HTR-8/SVneo (cell line): ENCODE measurements around the gene PIF1.
"Not testable (repeated sequence)": the region's sequence is repeated elsewhere in the genome, so short reads cannot be mapped to it uniquely, and the experiment has no call there.

Source experiments
- DNase-seq: peaks from one replicate; pipeline ENCODE4 v3.0.0; 2011; ENCODE audit warnings: low spot score, mixed read lengths; ENCODE audit not compliant: insufficient read length
- FAIRE-seq: peaks from 2 replicates; lab custom pipeline; 2011; peaks lifted over from hg19 to GRCh38; lab: Jason Lieb, UNC

The PIF1 gene

GRCh38 chr15:64813075-64813474 is 12.4 kb downstream of the PIF1 start:
- FAIRE-seq: no peak

DNA sequence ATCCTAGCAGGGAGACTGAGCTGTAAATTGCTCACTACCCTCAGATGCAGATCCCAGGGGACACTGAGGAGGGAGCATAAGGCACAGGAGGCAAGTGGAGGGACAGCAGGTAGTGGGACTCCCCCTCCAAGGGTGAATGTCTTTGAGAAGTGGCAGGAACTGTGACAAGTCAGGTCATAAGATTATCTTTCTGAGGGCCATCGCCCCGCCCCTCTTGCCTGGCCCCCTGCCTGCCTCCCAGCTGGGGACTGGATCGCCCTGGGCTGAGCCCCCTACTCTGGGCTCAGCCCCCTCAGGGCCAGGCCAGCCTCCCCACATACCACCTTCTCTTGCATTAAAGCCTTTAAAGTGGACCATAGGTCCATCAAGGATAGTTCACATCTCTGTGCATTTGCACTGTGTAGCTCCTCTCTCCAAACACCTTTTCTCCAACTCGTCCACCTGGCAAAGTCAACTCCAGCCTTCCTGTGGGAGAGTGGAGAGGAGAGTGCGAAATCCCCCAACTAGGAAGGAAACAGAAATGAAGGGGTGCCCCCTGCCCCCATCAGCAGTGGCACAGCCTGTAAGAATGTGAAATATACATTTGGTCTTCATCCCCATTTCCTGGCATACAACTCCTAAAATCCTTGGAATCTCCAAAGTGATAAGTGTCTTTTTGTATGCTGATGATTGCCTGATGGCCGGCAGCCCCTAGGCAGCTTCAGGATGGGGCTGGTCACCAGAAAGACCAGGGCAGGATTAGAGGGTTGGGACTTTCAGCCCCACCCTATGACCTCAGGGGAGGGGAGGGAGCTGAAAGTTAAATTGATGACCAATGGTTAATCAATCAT is 14.7 kb downstream of the PIF1 start:
- no peak for FAIRE-seq

More at GRCh38 chr15:64813075-64813474, 12.4 kb downstream of the PIF1 start:
- DNase-seq: peak; percentile 19

GRCh38 chr15:64809649-64810496 is 15.6 kb downstream of the PIF1 start:
- peak; percentile 42 for FAIRE-seq
- peak; percentile 88 for DNase-seq

More for the DNA sequence above, 14.7 kb downstream of the PIF1 start:
- no peak for DNase-seq

- DNase-seq (no peak), FAIRE-seq (no peak)
These were observed 16.5 kb downstream of the PIF1 start for GRCh38 chr15:64808785-64809453.

- no peak for FAIRE-seq
- no peak for DNase-seq
These were observed 17.7 kb downstream of the PIF1 start for GRCh38 chr15:64807751-64808222.

DNA sequence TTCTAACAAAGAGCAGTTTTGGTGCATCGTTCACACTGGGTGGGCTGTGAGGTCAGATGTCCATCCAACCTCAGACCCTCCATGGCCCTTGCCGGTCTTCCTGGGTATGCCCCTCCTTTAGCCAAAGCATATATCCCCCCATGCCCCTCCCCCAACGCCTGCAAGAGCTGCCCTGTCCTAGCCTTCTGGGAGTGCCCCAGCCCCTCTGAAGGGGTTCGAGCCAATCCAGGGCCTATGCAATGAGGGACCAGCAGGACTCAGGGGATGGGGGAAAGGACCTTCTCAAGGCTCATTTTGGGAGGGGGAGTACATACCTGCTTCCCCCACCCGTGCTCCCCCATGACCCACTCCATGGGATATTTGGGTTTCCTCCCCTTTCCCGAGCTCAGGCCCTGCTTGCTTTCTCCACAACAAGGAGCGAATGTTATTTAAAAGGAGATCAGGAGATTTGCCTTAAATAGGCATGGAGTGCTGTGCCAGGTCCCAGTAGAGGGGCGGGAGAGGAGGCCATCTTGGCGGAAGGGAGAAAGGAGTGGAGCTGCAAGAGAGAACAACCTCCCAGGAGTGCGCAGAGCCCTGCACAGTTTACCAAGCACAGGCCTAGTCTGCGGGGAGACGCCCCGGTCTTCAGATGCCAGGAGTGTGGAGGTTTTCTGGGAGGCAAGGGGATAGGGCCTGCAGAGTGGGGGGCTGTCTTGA is 18.2 kb downstream of the PIF1 start:
- DNase-seq (no peak), FAIRE-seq (no peak)

GRCh38 chr15:64806509-64806908 is 18.9 kb downstream of the PIF1 start:
- FAIRE-seq (no peak), DNase-seq (no peak)

GRCh38 chr15:64804619-64805018 is 20.8 kb downstream of the PIF1 start:
- no peak for FAIRE-seq

DNA sequence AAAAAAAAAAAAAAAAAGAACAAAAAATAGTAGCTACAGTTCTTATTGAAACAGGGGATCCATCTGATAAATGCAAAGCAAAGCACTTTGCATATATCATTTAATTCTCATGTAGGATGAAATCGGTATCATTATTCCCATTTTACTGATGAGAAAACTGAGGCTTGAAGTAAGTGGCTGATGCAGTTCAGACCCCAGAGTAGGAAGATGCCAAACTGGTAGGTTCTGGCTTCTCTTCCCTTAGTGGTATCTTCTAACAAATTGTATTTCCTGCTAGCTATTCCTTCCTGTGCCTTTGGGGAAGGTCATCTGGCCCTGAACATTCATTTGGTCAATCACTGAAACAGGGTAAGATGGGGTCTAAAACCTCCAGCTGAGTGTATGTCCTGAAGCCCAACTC is 21.9 kb downstream of the PIF1 start:
- no peak for DNase-seq
- peak; percentile 13 for FAIRE-seq

More at GRCh38 chr15:64804619-64805018, 20.8 kb downstream of the PIF1 start:
- no peak for DNase-seq

GRCh38 chr15:64800476-64800875 is 25.0 kb downstream of the PIF1 start:
- FAIRE-seq (no peak), DNase-seq (no peak)

- DNase-seq, FAIRE-seq: not testable (repeated sequence)
These were observed 26.5 kb downstream of the PIF1 start for GRCh38 chr15:64798905-64799304.

GRCh38 chr15:64795921-64796320 is 29.5 kb downstream of the PIF1 start:
- not testable (repeated sequence) for DNase-seq, FAIRE-seq

GRCh38 chr15:64795299-64795698 is 30.1 kb downstream of the PIF1 start:
- not testable (repeated sequence) for DNase-seq, FAIRE-seq

- FAIRE-seq (no peak), DNase-seq (no peak)
These were observed 33.2 kb downstream of the PIF1 start for GRCh38 chr15:64792282-64792681.

- no peak for DNase-seq
- FAIRE-seq: no peak
These were observed 34.0 kb downstream of the PIF1 start for GRCh38 chr15:64791401-64791800.

- FAIRE-seq: no peak
- no peak for DNase-seq
These were observed 41.7 kb downstream of the PIF1 start for GRCh38 chr15:64783796-64784195.

DNA sequence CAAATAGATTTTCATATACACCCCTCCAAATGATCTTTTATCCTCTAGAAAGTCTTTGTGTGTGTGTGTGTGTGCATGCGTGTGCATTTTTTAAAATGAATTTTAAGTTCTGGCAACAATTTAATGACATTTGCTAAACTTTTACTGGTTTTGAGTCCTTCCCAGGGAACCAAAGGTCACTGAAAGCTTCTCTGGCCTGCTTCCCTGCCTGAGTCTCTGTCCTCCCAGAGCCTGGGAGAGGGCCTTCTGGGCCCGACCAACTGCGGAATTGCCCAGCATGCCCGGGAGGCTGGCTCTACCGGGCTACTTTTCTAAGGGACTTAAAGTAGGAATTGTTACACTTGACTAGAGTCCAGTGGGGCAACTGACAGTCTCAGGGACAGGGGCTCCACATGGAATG is 42.7 kb downstream of the PIF1 start:
- no peak for FAIRE-seq
- no peak for DNase-seq

DNA sequence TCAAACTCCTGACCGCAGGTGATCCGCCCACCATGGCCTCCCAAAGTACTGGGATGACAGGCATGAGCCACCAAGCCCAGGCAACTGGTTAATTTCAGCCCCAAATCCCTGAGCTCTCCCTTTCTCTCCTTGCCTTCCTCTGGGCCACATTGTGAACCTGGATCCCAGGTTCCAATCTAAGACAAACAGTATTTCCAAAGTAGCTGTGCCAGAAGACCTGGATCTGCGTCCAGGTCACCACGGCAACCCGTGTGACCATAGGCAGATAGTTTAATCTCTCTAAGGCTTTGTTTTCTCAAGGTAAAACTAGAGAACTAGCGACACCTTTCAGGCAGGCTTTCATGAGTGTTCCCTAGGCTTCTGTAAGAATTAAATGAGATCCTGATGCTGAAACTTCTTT is 44.1 kb downstream of the PIF1 start:
- DNase-seq (no peak), FAIRE-seq (no peak)

DNA sequence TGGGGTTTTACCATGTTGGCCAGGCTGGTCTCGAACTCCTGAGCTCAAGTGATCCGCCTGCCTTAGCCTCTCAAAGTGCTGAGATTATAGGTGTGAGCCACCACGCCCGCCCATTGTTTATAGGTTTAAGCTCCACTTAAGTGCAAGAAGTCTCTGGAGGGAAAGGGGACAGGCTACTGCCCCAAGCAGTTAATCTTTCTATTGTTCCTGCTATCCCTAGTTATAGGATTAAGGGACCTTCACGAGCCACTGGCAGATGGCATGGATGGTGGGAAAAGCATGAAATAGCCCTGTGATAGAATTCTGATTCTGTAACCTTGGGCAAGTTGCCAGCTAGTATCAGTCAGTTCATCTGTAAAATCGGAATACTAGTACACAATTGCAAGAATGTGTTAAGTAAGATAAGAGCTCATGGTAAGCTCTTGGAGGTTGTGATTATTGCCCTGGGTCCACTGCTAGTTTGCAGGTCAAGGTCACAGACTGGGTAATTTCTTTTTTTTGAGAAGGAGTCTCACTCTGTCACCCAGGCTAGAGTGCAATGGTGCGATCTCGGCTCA is 44.8 kb downstream of the PIF1 start:
- FAIRE-seq: no peak
- DNase-seq: no peak
